GM12892 (cell line): ENCODE measurements around the gene NAA80.

ENCODE experiments used
- POLR2A ChIP-seq: IDR thresholded peaks from 2 replicates; pipeline ENCODE4 v1.6.1; 2011; ENCODE audit warnings: low read depth, low read length, control low read depth
- POLR2AphosphoS5 ChIP-seq: IDR thresholded peaks from 2 replicates; pipeline ENCODE4 v1.6.1; 2011; ENCODE audit warnings: low read depth, low read length, control low read depth

GRCh38 chr3:50327129-50327528, 27.9 kb upstream of the NAA80 start:
- no peak for TF ChIP-seq POLR2A
- TF ChIP-seq POLR2AphosphoS5, result no peak
